GM18519 (cell line): ENCODE measurements around the gene COL25A1.

Experiments used
- ATAC-seq: cut with Tn5 transposase; IDR thresholded peaks from one replicate; pipeline ENCODE4 v1.9.1; 2021; ENCODE audit warnings: mild to moderate bottlenecking, moderate library complexity; ENCODE audit not compliant: unreplicated experiment, low FRiP score

The COL25A1 gene

GRCh38 chr4:108838451-108838850 lies 464.0 kb downstream of the COL25A1 start:
- no peak for ATAC-seq

GRCh38 chr4:108834835-108835384 lies 467.5 kb downstream of the COL25A1 start:
- peak; percentile 58 for ATAC-seq

- ATAC-seq, result no peak
Measured at GRCh38 chr4:108834166-108834834, 468.2 kb downstream of the COL25A1 start.

- no peak for ATAC-seq
Measured at GRCh38 chr4:108833046-108833445, 469.4 kb downstream of the COL25A1 start.

- ATAC-seq, result no peak
Measured at GRCh38 chr4:108831886-108832285, 470.6 kb downstream of the COL25A1 start.

- no peak for ATAC-seq
Measured at GRCh38 chr4:108831291-108831690, 471.2 kb downstream of the COL25A1 start.

- no peak for ATAC-seq
Measured at GRCh38 chr4:108830509-108831244, 471.8 kb downstream of the COL25A1 start.

GRCh38 chr4:108829966-108830492 lies 472.4 kb downstream of the COL25A1 start:
- ATAC-seq, result no peak

- no peak for ATAC-seq
Measured at GRCh38 chr4:108828620-108829019, 473.8 kb downstream of the COL25A1 start.

- ATAC-seq, result no peak
Measured at GRCh38 chr4:108825737-108826136, 476.7 kb downstream of the COL25A1 start.

GRCh38 chr4:108821351-108821930 lies 481.0 kb downstream of the COL25A1 start:
- ATAC-seq, result no peak

- ATAC-seq, result no peak
Measured at GRCh38 chr4:108820492-108821350, 481.7 kb downstream of the COL25A1 start.

- no peak for ATAC-seq
Measured at GRCh38 chr4:108814326-108814725, 488.1 kb downstream of the COL25A1 start.

GRCh38 chr4:108813261-108813660 lies 489.2 kb downstream of the COL25A1 start:
- no peak for ATAC-seq

- ATAC-seq, result no peak
Measured at GRCh38 chr4:108811486-108811885, 491.0 kb downstream of the COL25A1 start.

GRCh38 chr4:108810087-108810486 lies 492.4 kb downstream of the COL25A1 start:
- no peak for ATAC-seq

- no peak for ATAC-seq
Measured at GRCh38 chr4:108804648-108805273, 497.7 kb downstream of the COL25A1 start.

GRCh38 chr4:108799306-108799705 lies 503.2 kb downstream of the COL25A1 start:
- ATAC-seq, result no peak

GRCh38 chr4:108796173-108796572 lies 506.3 kb downstream of the COL25A1 start:
- no peak for ATAC-seq

- ATAC-seq, result no peak
Measured at GRCh38 chr4:108795733-108796132, 506.7 kb downstream of the COL25A1 start.
